Esophagus squamous epithelium (tissue), 5 donors: ENCODE results near the gene SRGAP2C. TPM values are rescaled to one million over a fixed set of nuclear protein-coding genes. Genes with fewer than 3 reads are reported as not detected.
"Not testable (repeated sequence)": the region's sequence is repeated elsewhere in the genome, so short reads cannot be mapped to it uniquely, and the experiment has no call there.

Experiments
- DNase-seq: peaks from one replicate; lab custom pipeline; 2025; lab: John Stamatoyannopoulos, UW
- H3K27ac ChIP-seq, 4 donors: fragments of 200-600 bp; sonication (generic); one replicate each; pipeline ENCODE4 v1.5.1; 2016 to 2019; ENCODE audit warnings: mild to moderate bottlenecking in 1 of 4
- H3K27me3 ChIP-seq, 4 donors: fragments of 200-600 bp; sonication (generic); 1 replicate in 3 of 4; 2 replicates in 1 of 4; pipeline versions ENCODE4 v1.5.1 to v1.6.0; 2017 to 2021; ENCODE audit warnings: antibody characterized with exemption in 1 of 4
- H3K36me3 ChIP-seq, 3 donors: fragments of 200-600 bp; sonication (generic); one replicate each; pipeline ENCODE4 v1.5.1; 2016 to 2019
- H3K4me1 ChIP-seq, 3 donors: fragments of 200-600 bp; sonication (generic); one replicate each; pipeline ENCODE4 v1.5.1; 2017 to 2019
- H3K4me3 ChIP-seq, 4 donors: fragments of 200-600 bp; sonication (generic); 1 replicate in 3 of 4; 2 replicates in 1 of 4; pipeline ENCODE4 v1.5.1; 2016 to 2019; ENCODE audit warnings: mild to moderate bottlenecking in 2 of 4, moderate library complexity in 1 of 4
- H3K9me3 ChIP-seq, 3 donors: fragments of 200-600 bp; sonication (generic); one replicate each; pipeline ENCODE4 v1.5.1; 2016 to 2019
- CTCF ChIP-seq, 6 experiments: fragments of 450-650 bp in 4 of 6; fragments of 200-600 bp in 2 of 6; sonication (generic) in 2 of 6; IDR thresholded peaks; one replicate each; pipeline ENCODE4 v1.5.1; 2016 to 2019; ENCODE audit warnings: antibody characterized with exemption in 6 of 6, mild to moderate bottlenecking in 4 of 6, moderate library complexity in 4 of 6
- POLR2A ChIP-seq, 4 donors: fragments of 450-650 bp; IDR thresholded peaks; one replicate each; pipeline ENCODE4 v1.6.1; 2017; ENCODE audit warnings: antibody characterized with exemption in 4 of 4, mild to moderate bottlenecking in 4 of 4, moderate library complexity in 3 of 4
- WGBS, 2 donors: methylation state at CpG; one replicate each; pipeline ENCODE4 v1.1.5; 2018; 5-methylcytosine and 5-hydroxymethylcytosine counted together
- intact Hi-C: fragments of 100-400 bp; cut with DNase I; formaldehyde crosslinking; loops from one replicate; pipeline ENCODE4 v1.15.0; 2022
- total RNA-seq, 4 donors: library from RNA; depleted of rRNA; stranded (reverse); fragments of >200 nt; gene quantifications; one replicate each; pipeline ENCODE4 v1.1.0, GENCODE V29; 2016
- donor health status: DM: yes; HTN: yes; CAD: no.

The SRGAP2C gene
- total RNA-seq, 4 donors from 2014 or later: 5.4 to 16.8 (median 12.0) TPM

- no peak overlapping the region for H3K4me3 ChIP-seq
- intact Hi-C loops: no loop called here
- DNase-seq: no peak
- H3K9me3 ChIP-seq: no peaks in the 10 kb centered on the region
- no peak for TF ChIP-seq CTCF (IDR thresholded peaks at IDR 0.05)
- TF ChIP-seq POLR2A (IDR thresholded peaks at IDR 0.05): no peak
- H3K27ac ChIP-seq: no peak overlapping the region
- H3K4me1 ChIP-seq: no peaks in the 10 kb centered on the region
- H3K27me3 ChIP-seq: no peaks in the 10 kb centered on the region
- WGBS, 2 donors: 87 to 100% methylated on average over 1 of the region's 1 CpG
- H3K36me3 ChIP-seq: no peaks in the 10 kb centered on the region
These were observed 223.6 kb downstream of the SRGAP2C start for GRCh38 chr1:121408354-121408753.

GRCh38 chr1:121413821-121414220, 229.0 kb downstream of the SRGAP2C start:
- no peak for DNase-seq
- H3K9me3 ChIP-seq: no peaks in the 10 kb centered on the region
- whole genome bisulfite sequencing, 2 donors: 80 to 83% methylated on average over 3 of the region's 3 CpGs
- H3K4me3 ChIP-seq: no peak overlapping the region
- H3K27ac ChIP-seq: no peak overlapping the region
- no peaks in the 10 kb centered on the region for H3K36me3 ChIP-seq
- H3K4me1 ChIP-seq: peaks cover 0 to 7% (median 3%) of the 10 kb centered on the region in 3 donors
- intact Hi-C loops: no loop called here
- no peak for TF ChIP-seq CTCF (IDR thresholded peaks at IDR 0.05)
- TF ChIP-seq POLR2A (IDR thresholded peaks at IDR 0.05): no peak
- peaks cover 0 to 4% (median 0%) of the 10 kb centered on the region in 4 donors for H3K27me3 ChIP-seq

GRCh38 chr1:121414905-121415304, 230.1 kb downstream of the SRGAP2C start:
- WGBS, 2 donors: 72 to 92% methylated on average over 2 of the region's 2 CpGs
- peaks cover 0 to 7% (median 3%) of the 10 kb centered on the region in 3 donors for H3K4me1 ChIP-seq
- no peak for DNase-seq
- no peaks in the 10 kb centered on the region for H3K9me3 ChIP-seq
- no peak overlapping the region for H3K27ac ChIP-seq
- peaks cover 0 to 7% (median 0%) of the 10 kb centered on the region in 4 donors for H3K27me3 ChIP-seq
- TF ChIP-seq CTCF (IDR thresholded peaks at IDR 0.05) (no peak), POLR2A (IDR thresholded peaks at IDR 0.05) (no peak)
- H3K36me3 ChIP-seq: no peaks in the 10 kb centered on the region
- intact Hi-C loops: no loop called here
- no peak overlapping the region for H3K4me3 ChIP-seq

- Histone ChIP-seq H3K4me1 (peaks cover 0 to 7% (median 3%) of the 10 kb centered on the region in 3 donors), H3K36me3 (no peaks in the 10 kb centered on the region), H3K27ac (no peak overlapping the region), H3K9me3 (no peaks in the 10 kb centered on the region), H3K27me3 (peaks cover 0 to 7% (median 0%) of the 10 kb centered on the region in 4 donors), H3K4me3 (no peak overlapping the region)
- 46 to 51% methylated on average over 6 of the region's 6 CpGs for WGBS, 2 donors
- TF ChIP-seq POLR2A (IDR thresholded peaks at IDR 0.05) (no peak), CTCF (IDR thresholded peaks at IDR 0.05) (no peak)
- DNase-seq: no peak
- intact Hi-C loops: no loop called here
These were observed 232.6 kb downstream of the SRGAP2C start for GRCh38 chr1:121417325-121417923.

- no peak for DNase-seq
- TF ChIP-seq CTCF (IDR thresholded peaks at IDR 0.05) (no peak), POLR2A (IDR thresholded peaks at IDR 0.05) (no peak)
- no peak overlapping the region for H3K27ac ChIP-seq
These were observed 233.7 kb downstream of the SRGAP2C start for GRCh38 chr1:121418369-121419049.

GRCh38 chr1:121419050-121419615, 234.4 kb downstream of the SRGAP2C start:
- H3K4me3 ChIP-seq, intact Hi-C loops, H3K27me3 ChIP-seq, H3K4me1 ChIP-seq, DNase-seq, H3K27ac ChIP-seq, H3K9me3 ChIP-seq, H3K36me3 ChIP-seq: not testable (repeated sequence)
- 63 to 89% methylated on average over 4 of the region's 4 CpGs for WGBS, 2 donors

More at GRCh38 chr1:121418369-121419049, 233.7 kb downstream of the SRGAP2C start:
- H3K9me3 ChIP-seq: no peaks in the 10 kb centered on the region
- intact Hi-C loops: no loop called here
- H3K4me1 ChIP-seq: peaks cover 0 to 7% (median 3%) of the 10 kb centered on the region in 3 donors
- H3K27me3 ChIP-seq: peaks cover 0 to 7% (median 0%) of the 10 kb centered on the region in 4 donors
- no peak overlapping the region for H3K4me3 ChIP-seq
- no peaks in the 10 kb centered on the region for H3K36me3 ChIP-seq
- WGBS, 2 donors: 49 to 57% methylated on average over 15 of the region's 15 CpGs

GRCh38 chr1:121421490-121421889, 236.7 kb downstream of the SRGAP2C start:
- H3K27me3 ChIP-seq, DNase-seq, H3K4me3 ChIP-seq, H3K27ac ChIP-seq, H3K9me3 ChIP-seq, intact Hi-C loops, H3K36me3 ChIP-seq, H3K4me1 ChIP-seq: not testable (repeated sequence)
- WGBS, 2 donors: 50 to 64% methylated on average over 3 of the region's 3 CpGs
